Hindlimb muscle (tissue), 1 donor: ENCODE measurements around the gene WWOX. TPM values are rescaled to one million over a fixed set of nuclear protein-coding genes. Genes with fewer than 3 reads are reported as not detected.

Experiments
- DNase-seq: peaks from one replicate; pipeline ENCODE4 v3.0.0-alpha.2; 2013
- polyA plus RNA-seq: library from polyadenylated mRNA; unstranded; fragments of 120-200 nt; gene quantifications from one replicate; pipeline ENCODE4 v1.2.1, GENCODE V29; 2013; ENCODE audit not compliant: insufficient read length

Gene WWOX
- polyA plus RNA-seq, 1 donor: 12.9 TPM

GRCh38 chr16:78877114-78877655 is 777.7 kb downstream of the WWOX start:
- no peak for DNase-seq

GRCh38 chr16:78878570-78878969 is 779.1 kb downstream of the WWOX start:
- no peak for DNase-seq

GRCh38 chr16:78879011-78879410 is 779.6 kb downstream of the WWOX start:
- no peak for DNase-seq

- no peak for DNase-seq
These were observed 782.7 kb downstream of the WWOX start for GRCh38 chr16:78882150-78882549.

GRCh38 chr16:78882751-78883150 is 783.3 kb downstream of the WWOX start:
- no peak for DNase-seq

GRCh38 chr16:78884204-78884603 is 784.8 kb downstream of the WWOX start:
- DNase-seq: no peak

GRCh38 chr16:78889346-78889745 is 789.9 kb downstream of the WWOX start:
- DNase-seq: peak; percentile 22

- DNase-seq: no peak
These were observed 791.0 kb downstream of the WWOX start for GRCh38 chr16:78890373-78890895.

GRCh38 chr16:78892951-78893733 is 793.7 kb downstream of the WWOX start:
- no peak for DNase-seq

GRCh38 chr16:78894886-78895285 is 795.4 kb downstream of the WWOX start:
- DNase-seq: no peak

GRCh38 chr16:78895681-78896080 is 796.2 kb downstream of the WWOX start:
- no peak for DNase-seq

- DNase-seq: no peak
These were observed 796.8 kb downstream of the WWOX start for GRCh38 chr16:78896280-78896679.

GRCh38 chr16:78897299-78897698 is 797.8 kb downstream of the WWOX start:
- no peak for DNase-seq

GRCh38 chr16:78900044-78900811 is 800.8 kb downstream of the WWOX start:
- no peak for DNase-seq

- no peak for DNase-seq
These were observed 801.5 kb downstream of the WWOX start for GRCh38 chr16:78900966-78901365.

- DNase-seq: no peak
These were observed 802.9 kb downstream of the WWOX start for GRCh38 chr16:78902321-78902720.

GRCh38 chr16:78903237-78903636 is 803.8 kb downstream of the WWOX start:
- no peak for DNase-seq

- DNase-seq: no peak
These were observed 804.4 kb downstream of the WWOX start for GRCh38 chr16:78903843-78904242.

GRCh38 chr16:78906135-78906534 is 806.7 kb downstream of the WWOX start:
- no peak for DNase-seq

GRCh38 chr16:78909226-78909625 is 809.8 kb downstream of the WWOX start:
- DNase-seq: no peak

- DNase-seq: no peak
These were observed 816.4 kb downstream of the WWOX start for GRCh38 chr16:78915811-78916345.

- DNase-seq: no peak
These were observed 817.6 kb downstream of the WWOX start for GRCh38 chr16:78916928-78917545.
